ENCODE measurements around the gene KLKB1.
"Not testable (repeated sequence)": the region's sequence is repeated elsewhere in the genome, so short reads cannot be mapped to it uniquely, and the experiment has no call there.

The KLKB1 gene

DNA sequence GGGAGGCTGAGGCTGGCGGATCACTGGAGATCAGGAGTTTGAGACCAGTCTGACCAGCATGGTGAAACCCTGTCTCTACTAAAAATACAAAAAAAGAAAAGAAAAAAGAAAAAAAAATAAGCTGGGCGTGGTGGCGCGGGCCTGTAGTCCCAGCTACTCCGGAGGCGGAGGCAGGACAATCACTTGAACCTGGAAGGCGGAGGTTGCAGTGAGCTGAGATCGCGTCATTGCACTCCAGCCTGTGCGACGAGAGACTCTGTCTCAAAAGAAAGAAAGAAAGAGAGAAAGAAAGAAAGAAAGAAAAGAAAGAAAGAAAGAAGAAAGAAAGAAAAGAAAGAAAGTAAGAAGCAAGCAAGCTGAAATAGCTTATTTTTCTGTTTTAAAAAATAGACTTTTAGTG is 37.9 kb downstream of the KLKB1 start:
- DNase-seq (ENCODE audit: low spot score) = not testable (repeated sequence)

DNA sequence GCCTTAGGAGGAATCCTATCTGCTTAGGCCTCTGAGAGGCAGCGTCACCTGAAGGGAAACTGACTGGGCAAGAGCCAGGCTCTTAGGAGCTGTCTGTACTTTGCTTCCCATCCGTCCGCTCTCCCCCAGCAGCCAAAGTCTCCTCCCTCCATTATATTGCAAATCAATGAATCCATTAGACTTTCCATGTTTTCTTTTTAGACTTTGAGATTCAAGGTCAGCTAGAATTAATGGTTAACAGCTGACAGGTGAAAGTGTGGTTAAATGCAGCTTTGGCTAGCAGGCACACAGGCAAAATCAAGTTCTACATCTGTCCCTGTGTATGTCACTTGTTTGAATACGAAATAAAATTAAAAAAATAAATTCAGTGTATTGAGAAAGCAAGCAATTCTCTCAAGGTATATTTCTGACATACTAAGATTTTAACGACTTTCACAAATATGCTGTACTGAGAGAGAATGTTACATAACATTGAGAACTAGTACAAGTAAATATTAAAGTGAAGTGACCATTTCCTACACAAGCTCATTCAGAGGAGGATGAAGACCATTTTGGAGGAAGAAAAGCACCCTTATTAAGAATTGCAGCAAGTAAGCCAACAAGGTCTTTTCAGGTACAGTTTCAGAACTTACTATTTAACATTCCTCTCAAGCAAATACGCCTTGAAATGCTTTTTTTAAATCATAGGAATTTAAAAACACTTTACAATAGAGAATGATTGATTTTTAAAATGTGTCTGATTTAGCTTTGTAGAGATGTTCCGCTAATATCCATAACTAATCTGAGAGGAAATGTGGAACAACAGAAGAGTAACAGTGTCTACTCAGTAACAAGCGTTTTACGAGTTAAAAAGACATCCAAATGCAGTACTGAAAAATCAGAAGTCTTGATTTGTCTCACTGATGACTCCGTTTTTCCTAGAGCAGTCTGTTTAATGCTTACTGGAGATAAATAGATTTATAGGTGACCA is 38.7 kb downstream of the KLKB1 start, which contains the start of gene F11:
Gene F11, plus strand, starts transcription at position 507 of the 970 bp plus-strand sequence. CDS start 948 bp downstream, outside the sequence.
- DNase-seq (ENCODE audit: low spot score) = no peak

DNA sequence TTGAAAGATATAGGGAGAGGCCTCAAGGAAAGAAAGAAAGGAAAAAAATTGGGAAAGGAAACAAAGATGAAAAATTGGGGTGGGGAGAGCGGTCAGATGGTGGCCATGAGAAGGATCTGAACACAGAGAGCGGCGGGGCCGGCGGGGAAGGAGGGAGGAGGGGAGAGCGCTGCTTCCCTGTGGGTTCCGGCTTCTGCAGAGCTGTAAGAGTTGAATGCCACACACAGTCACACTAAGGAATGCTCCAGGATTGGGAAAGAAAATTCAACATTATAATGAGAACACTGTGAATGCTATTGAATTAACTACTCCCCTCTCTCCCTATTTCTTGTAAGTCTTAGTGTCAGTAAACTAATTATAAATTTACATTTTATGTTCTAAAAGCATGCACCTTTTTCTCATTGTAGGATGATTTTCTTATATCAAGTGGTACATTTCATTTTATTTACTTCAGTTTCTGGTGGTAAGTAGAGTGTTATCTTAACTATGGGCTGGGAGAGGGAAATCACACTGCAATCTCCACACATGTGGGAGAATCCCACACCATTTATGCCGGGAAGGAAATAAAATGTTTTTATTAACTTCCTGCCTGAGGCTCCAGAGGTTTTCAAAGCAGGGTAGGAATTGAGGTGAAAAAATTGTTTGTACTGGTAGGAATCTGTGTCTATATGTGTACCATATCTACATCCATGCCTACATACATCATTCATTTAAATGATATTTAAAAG is 39.6 kb downstream of the KLKB1 start:
- peak; percentile 16 for DNase-seq (ENCODE audit: low spot score)

DNA sequence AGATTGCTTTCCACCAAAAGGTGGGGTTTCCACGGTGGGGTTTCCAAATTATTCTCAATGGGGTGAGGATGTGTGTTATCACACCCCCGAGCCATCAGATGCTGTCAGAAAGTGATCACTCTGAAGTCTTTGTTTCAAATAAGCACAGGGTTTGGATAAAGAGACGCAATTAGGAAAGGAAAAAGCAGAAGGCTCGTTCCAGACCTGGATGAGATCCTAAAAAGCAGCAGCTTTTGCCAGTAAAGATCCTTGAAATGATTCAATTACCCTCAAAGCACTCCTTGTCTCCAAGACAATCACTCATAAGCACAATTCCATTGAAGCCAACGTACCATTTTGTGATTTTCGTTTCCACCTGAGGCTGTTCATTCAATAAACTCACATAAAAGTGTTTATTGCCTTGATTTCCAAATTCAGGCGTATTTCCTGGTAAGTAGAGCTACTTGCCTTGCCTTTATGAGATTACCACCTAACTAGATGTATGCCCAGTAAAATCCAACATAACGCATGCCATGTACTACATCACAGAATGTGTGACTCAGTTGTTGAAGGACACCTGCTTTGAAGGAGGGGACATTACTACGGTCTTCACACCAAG is 43.9 kb downstream of the KLKB1 start:
- no peak for DNase-seq (ENCODE audit: low spot score)

DNA sequence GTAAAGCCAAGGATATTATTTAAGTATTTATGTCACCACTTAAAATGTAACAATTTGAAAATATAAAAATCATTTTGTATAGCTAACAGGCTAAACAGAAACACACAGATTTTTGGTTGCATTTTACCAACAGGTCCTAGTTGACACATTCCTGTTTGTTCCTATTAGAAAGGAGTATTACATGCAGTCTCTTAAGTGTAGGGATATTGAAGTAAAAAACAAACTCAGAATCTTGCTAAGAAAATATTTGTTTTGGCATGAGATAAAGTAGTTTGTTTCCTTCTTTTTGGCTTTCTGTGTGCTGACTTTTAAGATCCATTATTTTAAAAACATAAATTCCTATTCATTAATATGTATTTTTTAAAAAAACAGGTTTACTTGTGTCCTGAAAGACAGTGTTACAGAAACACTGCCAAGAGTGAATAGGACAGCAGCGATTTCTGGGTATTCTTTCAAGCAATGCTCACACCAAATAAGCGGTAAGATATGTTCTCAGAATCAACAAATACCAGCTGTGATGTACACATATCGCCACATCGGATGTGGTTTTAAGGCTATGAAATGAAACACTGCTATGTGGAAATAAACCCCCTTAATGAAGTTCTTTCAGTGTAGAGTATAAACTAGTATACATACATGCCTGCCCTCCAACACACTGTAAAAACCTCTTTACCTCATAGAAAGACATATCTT is 45.5 kb downstream of the KLKB1 start:
- no peak for DNase-seq (ENCODE audit: low spot score)

DNA sequence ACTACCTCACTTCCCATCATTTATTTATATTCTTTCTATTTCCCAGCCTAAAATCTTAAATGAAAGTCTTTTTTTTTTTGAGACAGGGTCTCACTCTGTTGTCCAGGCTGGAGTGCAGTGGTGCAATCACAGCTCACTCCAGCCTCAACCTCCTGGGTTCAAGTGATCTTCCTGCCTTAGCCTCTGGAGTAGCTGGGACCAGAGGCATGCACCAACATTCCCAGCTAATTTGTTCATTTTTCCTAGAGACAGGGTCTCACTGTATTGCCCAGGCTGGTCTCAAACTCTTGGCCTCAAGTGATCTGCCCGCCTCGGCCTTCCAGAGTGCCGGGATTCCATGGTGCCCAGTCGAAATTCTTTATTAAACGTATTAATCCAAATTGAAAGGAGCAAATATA is 46.1 kb downstream of the KLKB1 start:
- DNase-seq (ENCODE audit: low spot score) = not testable (repeated sequence)

DNA sequence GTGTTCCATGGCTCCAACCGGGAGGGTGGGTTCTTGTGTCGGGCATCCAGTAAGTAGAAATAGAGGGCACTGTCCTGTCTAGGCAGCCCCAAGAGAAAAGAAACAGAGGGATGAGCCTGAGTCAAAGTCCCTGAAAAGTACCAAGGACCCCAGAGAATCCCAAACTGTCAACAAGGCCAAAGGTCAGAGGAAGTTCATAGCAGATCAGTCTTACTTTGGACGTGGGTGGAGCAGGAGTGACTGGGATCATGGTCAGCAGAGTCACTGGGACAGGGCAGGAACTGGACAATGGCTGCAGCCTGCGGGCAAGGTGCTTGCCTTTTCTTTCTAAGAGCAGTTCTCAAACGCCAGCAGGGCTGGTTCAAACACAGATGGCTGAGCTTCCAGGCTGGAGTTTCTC is 56.0 kb downstream of the KLKB1 start:
- DNase-seq (ENCODE audit: low spot score) = no peak

DNA sequence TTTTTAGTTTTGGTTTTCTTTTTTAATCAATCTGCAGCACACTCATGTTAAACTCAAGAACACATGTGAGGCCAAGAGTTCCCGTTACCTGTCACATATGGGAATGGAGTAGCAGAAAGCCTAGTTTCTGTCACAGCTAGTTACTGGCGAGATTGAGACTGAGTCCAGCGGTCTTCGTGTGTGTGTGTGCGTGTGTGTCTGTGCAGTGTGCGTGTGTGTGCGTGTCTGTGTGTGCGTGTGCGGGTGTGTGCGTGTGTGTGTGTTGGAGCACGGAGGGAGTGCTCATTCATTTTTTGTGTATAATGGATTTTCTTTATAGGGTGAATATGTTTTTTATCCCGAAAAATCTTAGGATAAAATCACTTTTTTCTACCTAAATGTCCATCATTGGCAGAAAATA is 57.8 kb downstream of the KLKB1 start:
- no peak for DNase-seq (ENCODE audit: low spot score)

DNA sequence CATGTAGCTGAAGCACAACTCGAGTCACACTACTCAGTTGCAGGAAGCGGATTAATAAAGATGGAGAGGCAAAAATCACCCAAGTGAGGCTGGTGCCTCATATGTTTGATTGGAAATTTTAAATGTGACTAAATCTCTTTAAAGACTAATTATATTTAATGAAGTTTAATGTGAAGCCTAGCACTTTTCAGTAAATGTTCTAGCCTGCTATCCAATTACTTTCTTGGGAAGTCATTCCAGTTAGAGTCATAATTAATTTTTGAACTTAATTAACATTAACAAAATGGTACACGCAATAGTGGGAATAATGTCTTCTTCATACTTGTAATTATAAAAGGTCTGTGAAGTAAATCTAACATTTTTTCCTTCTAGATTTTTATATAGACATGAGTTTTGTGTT is 59.3 kb downstream of the KLKB1 start:
- no peak for DNase-seq (ENCODE audit: low spot score)

DNA sequence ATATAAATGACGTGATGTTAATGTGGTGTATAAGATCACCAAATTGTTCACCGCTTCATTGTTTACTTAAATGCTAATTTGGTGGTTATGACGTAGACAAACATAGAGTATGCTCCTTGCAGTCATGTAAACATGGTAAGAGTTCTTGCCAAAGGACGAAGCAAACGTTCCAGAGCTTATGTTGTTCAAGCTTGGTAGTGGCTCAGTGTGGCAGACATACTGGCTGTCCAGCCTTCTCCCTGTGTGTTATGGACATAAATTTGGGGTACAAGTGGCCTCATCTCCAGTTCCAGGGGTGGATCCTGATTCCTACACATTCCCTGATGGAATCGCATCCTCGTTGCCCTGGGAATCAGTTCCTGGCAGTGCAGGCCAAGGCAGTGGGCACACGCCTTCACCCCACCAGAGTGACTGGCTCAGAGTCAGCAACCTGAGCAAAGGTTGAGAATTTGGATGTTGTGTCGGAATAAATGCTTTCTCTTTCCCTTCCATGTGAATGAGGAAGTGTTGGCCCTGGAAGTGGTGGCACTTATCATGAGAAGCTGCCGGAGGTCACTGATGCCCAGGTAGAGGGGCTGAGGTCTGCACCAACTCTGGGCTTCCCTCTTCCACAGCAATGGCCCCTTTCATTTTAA is 64.1 kb downstream of the KLKB1 start:
- no peak for DNase-seq (ENCODE audit: low spot score)

DNA sequence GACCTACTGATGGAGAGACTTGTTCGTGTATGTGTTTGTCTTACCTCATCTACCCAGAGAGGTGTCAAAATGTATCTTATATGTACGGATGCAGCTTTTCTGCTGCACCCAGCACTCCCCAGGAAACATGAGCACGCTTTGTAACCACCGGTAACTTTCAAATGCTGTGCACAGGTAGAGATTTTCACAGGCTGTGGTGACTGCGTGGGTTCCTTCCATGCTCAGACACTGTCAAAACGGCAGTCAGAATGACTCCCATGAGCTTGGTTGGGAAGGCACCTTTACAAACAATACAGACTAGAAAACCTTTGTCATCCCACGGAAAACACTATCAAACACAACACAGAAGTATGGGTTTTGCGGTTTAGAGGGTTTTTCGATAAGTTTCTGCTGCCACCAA is 66.9 kb downstream of the KLKB1 start:
- DNase-seq (ENCODE audit: low spot score) = no peak

DNA sequence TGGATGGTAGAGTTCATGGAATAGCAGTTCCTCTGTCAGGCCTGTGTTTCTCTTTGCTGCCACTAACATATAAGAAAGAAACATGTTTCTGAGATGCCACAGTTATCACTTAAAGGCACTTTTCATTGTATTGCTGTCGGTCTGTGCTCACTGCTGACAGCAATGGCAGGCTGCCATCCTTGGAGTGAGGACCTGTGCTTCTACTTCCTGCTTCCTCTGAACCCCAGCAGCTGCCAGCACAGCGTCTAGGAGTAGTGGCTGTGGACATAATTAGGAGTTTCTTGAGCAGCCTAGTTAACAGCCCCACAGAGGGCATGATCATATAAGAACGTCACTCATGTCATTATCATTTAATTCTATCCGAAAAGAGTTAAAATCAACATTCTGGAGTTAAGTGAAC is 69.2 kb downstream of the KLKB1 start:
- DNase-seq (ENCODE audit: low spot score) = no peak

DNA sequence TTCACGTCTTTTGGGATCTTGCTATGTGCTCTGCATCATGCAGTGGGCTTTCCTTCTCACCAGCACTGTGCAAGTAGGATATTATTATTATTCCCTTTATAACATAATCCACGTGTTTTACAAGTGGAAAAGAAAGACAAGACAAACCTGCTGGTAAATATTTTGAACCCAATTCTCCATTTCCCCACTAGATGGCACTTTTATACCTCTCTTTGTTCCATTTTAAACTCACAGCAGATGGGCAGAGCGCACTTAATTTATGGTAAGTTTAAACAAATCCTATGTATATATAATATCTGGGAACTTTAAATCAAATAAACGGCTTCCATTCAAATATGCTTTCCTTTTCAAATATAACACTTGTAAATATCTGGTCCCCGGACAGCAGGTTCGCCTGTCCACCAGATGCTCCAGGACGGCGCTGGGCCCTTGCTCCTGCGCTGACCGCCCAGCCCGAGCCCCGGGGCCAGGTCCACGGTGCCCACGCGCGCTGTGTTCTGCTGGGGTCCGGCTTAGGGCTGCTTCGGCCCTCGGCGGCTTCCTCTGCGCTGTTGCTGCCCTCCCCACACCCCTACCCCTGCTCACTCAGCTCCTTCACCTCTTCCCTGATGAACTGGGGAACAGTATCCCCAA is 69.8 kb downstream of the KLKB1 start:
- DNase-seq (ENCODE audit: low spot score) = peak; percentile 70

DNA sequence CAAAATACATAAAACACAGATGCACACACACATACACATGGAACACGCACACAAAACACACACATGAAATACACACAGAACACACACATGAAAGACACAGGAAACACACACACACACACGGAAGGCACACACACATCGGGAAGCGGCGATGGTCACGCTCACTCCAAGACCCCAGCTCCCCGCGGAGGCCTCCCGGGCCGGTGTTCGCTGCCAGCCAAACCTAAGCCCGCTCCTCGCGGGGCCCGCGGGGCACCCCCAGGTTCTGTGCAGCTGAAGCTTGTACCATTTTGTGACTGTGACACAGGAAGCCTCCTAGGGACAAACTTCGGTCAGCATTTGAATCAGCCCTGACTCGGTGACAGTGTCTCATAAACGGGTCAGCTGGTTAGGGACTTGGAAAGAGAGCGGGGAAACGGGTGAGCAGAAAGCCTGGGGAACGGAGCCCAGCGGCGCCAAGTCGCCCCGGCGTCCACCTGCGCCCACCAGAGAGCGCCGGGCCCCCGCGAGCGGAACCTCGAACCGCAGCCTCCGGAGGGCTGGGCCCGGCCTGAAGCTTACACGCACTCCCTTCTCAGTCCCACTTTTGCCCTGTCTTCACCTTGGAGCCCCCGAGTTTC is 70.8 kb downstream of the KLKB1 start:
- DNase-seq (ENCODE audit: low spot score) = no peak

DNA sequence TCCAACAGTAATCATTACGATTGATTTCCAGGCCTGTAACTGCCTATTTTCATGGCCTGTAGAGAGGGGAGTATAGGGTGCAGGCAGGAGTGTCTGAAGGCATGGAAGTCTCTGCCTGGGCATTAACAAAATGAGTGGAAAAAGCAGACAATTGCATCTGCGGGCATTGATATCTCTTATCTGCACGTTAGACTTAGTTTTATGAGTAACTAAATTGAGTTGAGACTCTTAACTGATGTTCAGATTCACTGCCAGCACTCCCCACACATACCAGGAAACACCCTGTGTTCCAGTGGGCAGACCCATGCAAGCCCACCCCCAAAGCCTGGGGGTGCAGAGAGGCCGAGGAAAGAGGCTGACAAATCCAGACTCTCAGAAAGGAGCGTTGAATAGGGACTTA is 72.0 kb downstream of the KLKB1 start:
- DNase-seq (ENCODE audit: low spot score) = no peak

DNA sequence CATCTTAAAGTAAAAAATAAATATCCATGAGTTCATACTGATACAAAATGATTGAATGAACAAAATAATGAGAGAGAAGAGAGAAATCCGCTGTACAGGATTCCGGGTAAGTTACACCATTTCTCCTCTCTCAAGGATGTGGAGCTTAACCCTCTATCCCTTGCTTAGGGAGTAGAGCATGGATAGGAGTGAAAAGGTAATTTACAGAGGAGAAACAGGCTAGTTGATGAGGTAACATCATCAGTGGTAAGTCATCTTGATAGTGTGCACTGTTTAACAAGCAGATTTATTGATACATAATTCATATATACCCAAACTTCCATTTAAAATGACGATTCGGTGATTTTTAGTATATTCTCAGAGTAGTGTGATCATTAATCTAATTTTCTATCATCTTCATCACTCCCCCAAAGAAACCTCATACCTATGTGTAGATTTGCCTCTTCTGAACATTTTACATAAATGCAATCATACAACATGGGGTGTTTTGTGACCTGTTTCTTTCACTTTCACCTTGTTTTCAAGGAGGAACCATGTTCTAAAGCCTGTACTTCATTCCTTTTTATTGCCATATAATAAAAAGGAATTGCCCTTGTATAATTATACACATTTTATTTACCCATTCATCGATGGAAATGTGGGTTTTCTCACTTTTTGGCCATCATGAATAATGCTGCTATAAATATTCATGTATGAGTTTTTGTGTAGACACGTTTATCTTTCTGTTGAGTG is 73.5 kb downstream of the KLKB1 start:
- no peak for DNase-seq (ENCODE audit: low spot score)

DNA sequence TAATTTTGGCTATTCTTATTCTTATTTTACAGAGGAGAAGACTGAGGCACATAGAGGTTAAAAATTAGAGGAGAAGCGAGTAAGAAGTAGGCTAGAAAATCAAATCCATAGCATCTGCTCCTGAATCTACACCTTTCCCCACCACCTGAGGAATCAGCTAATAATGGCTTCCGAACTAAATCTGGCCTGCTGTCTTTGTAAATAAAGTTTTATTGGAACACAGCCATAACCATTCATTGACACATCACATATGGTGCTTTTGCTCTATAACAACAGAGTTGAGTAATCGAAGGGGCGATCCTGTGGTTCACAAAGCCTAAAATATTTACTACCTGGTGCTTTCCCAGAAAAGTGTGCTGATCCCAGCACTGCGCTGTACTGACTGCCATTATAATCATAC is 76.9 kb downstream of the KLKB1 start:
- DNase-seq (ENCODE audit: low spot score) = no peak

DNA sequence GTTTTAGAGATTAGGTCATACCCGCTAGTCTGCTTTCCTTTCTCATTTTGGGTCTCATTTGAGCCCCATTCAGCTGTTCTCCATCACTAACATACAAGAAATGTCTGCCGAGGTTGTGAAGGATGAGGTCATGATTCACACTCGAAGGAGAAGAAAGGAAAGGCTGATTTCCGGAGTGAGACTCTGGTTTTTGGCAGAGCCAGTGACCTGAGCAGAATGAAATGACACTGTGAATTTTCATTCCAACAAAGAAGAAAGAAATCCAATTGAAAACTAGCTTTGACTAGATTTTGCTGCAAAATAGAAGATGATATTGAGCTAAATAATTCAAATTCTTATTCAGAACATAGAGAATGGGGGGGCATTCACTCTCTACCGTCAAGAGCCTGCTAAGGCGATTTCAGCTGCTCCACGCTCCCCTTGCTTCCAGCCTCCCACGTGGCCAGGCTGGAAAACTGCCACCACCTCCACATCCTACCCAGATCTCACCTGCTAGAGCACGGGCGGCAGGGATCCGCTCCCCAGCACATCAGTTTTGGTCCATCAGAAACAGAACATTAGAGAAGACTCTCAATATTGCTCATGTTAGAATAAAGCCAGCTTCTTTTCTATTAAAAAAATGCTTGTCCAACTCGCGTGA is 77.7 kb downstream of the KLKB1 start:
- no peak for DNase-seq (ENCODE audit: low spot score)

DNA sequence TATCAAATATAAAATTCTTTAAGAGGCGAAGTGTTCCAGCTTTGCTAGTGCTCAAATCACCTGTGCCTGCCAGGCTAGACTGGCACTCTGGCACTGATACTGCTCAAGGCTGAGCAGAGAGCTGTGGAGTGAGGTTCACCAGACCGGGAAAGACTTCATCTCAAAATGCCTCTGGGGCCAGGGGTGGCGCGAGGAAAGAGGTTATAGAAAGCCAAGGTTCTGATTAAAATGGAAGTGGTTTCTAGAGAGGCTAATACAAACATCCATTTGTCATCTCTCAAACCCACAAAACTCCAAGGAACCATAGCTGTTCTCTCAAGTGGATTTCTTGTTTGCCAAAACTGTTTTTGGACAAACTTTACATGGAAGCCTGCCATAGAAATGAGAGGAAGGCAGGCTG is 80.2 kb downstream of the KLKB1 start:
- no peak for DNase-seq (ENCODE audit: low spot score)

DNA sequence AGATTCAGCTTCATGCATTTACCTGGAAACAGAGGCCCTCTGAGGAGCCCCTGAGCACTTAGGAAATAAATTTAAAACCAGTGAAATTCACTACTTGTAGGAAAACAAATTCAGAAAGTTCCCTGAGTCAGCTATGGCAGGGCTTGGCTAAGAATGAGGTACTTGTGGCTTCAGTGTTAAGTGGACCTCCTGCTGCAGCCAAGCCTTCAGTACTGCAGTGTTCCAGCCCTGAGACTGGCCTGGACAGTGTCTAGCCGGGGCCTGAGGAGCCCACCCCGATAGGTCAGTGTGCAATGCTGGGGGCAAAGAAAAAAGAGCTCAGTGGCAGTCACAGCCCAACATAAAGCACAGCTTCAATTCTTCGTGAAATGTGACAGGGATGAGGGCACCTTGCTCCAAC is 80.6 kb downstream of the KLKB1 start:
- DNase-seq (ENCODE audit: low spot score) = no peak

All from GM03348 (cell line).